DOHH2 (cell line): ENCODE measurements around the gene XCL1.

Experiments used
- H3F3A ChIP-seq: fragments of 200-600 bp; sonication (generic), shearing (Covaris generic); 2 replicates; pipeline ENCODE4 v1.6.0; 2016; ENCODE audit warnings: antibody characterized with exemption, mild to moderate bottlenecking; ENCODE audit not compliant: control insufficient read depth, insufficient read depth
- H3K27ac ChIP-seq: fragments of 200-600 bp; sonication (generic); 2 replicates; pipeline ENCODE4 v1.5.1; 2014; ENCODE audit warnings: low read depth, mild to moderate bottlenecking, low read length, moderate library complexity
- H3K27me3 ChIP-seq: fragments of 200-600 bp; sonication (generic); 2 replicates; pipeline ENCODE4 v1.6.1; 2014; ENCODE audit warnings: mild to moderate bottlenecking, low read length, mixed read lengths; ENCODE audit not compliant: control insufficient read depth
- H3K36me3 ChIP-seq: fragments of 200-600 bp; sonication (generic); 2 replicates; pipeline ENCODE4 v1.6.1; 2014; ENCODE audit warnings: mild to moderate bottlenecking, low read length, moderate library complexity, mixed read lengths; ENCODE audit not compliant: control insufficient read depth
- H3K4me1 ChIP-seq: fragments of 200-600 bp; sonication (generic); 2 replicates; pipeline ENCODE4 v1.6.1; 2014; ENCODE audit warnings: mild to moderate bottlenecking, low read length, mixed read lengths; ENCODE audit not compliant: control insufficient read depth
- H3K4me2 ChIP-seq: fragments of 200-600 bp; sonication (generic); 2 replicates; pipeline ENCODE4 v1.6.0; 2014; ENCODE audit warnings: mild to moderate bottlenecking, low read length, moderate library complexity
- H3K4me3 ChIP-seq: fragments of 200-600 bp; sonication (generic); 2 replicates; pipeline ENCODE4 v1.5.1; 2014; ENCODE audit warnings: mild to moderate bottlenecking, low read length, mixed read lengths
- H3K79me2 ChIP-seq: fragments of 200-600 bp; sonication (generic); 2 replicates; pipeline ENCODE4 v1.6.1; 2014; ENCODE audit warnings: mild to moderate bottlenecking, low read length, mixed read lengths; ENCODE audit not compliant: control insufficient read depth
- H3K9me2 ChIP-seq: fragments of 200-600 bp; sonication (generic); replicated peaks from 2 replicates; pipeline ENCODE4 v1.6.1; 2014; ENCODE audit warnings: mild to moderate bottlenecking, low read length, mixed read lengths; ENCODE audit not compliant: control insufficient read depth
- H3K9me3 ChIP-seq: fragments of 200-600 bp; sonication (generic); 2 replicates; pipeline ENCODE4 v1.6.1; 2014; ENCODE audit warnings: antibody characterized with exemption, low read length, mixed read lengths; ENCODE audit not compliant: control insufficient read depth, insufficient read depth
- H4K20me1 ChIP-seq: fragments of 200-600 bp; sonication (generic); 2 replicates; pipeline ENCODE4 v1.6.0; 2014; ENCODE audit warnings: low read depth, mild to moderate bottlenecking, antibody characterized with exemption, low read length, moderate library complexity; ENCODE audit not compliant: control insufficient read depth, insufficient read depth
- CTCF ChIP-seq: fragments of 200-600 bp; sonication (generic); IDR thresholded peaks from one replicate; pipeline ENCODE4 v1.5.1; 2014; ENCODE audit warnings: antibody characterized with exemption, mild to moderate bottlenecking, low read depth, low read length; ENCODE audit not compliant: poor library complexity, severe bottlenecking
- EZH2phosphoT487 ChIP-seq: fragments of 200-600 bp; sonication (generic); IDR thresholded peaks from 2 replicates; pipeline ENCODE4 v1.6.1; 2017; ENCODE audit warnings: borderline replicate concordance, mild to moderate bottlenecking, antibody characterized with exemption, low read length, moderate library complexity, mixed read lengths

The XCL1 gene

GRCh38 chr1:168565825-168566224 lies 10.6 kb upstream of the XCL1 start:
- Histone ChIP-seq H3K9me3 (no peaks in the 10 kb centered on the region), H3F3A (no peaks in the 10 kb centered on the region), H4K20me1 (no peaks in the 10 kb centered on the region), H3K27me3 (0 out of 2 replicates have a peak, but pooled peaks cover 2% of the 10 kb centered on the region), H3K4me1 (no peaks in the 10 kb centered on the region), H3K79me2 (no peaks in the 10 kb centered on the region), H3K36me3 (no peaks in the 10 kb centered on the region), H3K4me3 (no peak overlapping the region), H3K4me2 (no peak overlapping the region), H3K9me2 (no peaks in the 10 kb centered on the region), H3K27ac (no peak overlapping the region)
- no peak for TF ChIP-seq EZH2phosphoT487

- Histone ChIP-seq H3K9me3 (no peaks in the 10 kb centered on the region), H3K4me1 (no peaks in the 10 kb centered on the region), H3K27ac (no peak overlapping the region), H3K36me3 (no peaks in the 10 kb centered on the region), H3K79me2 (no peaks in the 10 kb centered on the region), H3F3A (no peaks in the 10 kb centered on the region), H4K20me1 (no peaks in the 10 kb centered on the region), H3K4me2 (no peak overlapping the region), H3K4me3 (no peak overlapping the region), H3K27me3 (0 out of 2 replicates have a peak, but pooled peaks cover 3% of the 10 kb centered on the region), H3K9me2 (no peaks in the 10 kb centered on the region)
- TF ChIP-seq CTCF (no peak), EZH2phosphoT487 (no peak)
Observed at GRCh38 chr1:168567007-168567406, 9.4 kb upstream of the XCL1 start.

GRCh38 chr1:168567568-168567967 lies 8.8 kb upstream of the XCL1 start:
- Histone ChIP-seq H3K27me3 (0 out of 2 replicates have a peak, but pooled peaks cover 3% of the 10 kb centered on the region), H3K4me1 (no peaks in the 10 kb centered on the region), H3K36me3 (no peaks in the 10 kb centered on the region), H3K4me3 (no peak overlapping the region), H3K4me2 (no peak overlapping the region), H3K79me2 (no peaks in the 10 kb centered on the region), H3K9me3 (no peaks in the 10 kb centered on the region), H3K27ac (no peak overlapping the region), H3K9me2 (no peaks in the 10 kb centered on the region), H4K20me1 (no peaks in the 10 kb centered on the region), H3F3A (no peaks in the 10 kb centered on the region)
- no peak for TF ChIP-seq CTCF
- no peak for TF ChIP-seq EZH2phosphoT487

GRCh38 chr1:168568346-168568745 lies 8.1 kb upstream of the XCL1 start:
- Histone ChIP-seq H3K4me2 (no peak overlapping the region), H3K9me3 (no peaks in the 10 kb centered on the region), H3F3A (no peaks in the 10 kb centered on the region), H3K4me1 (no peaks in the 10 kb centered on the region), H4K20me1 (no peaks in the 10 kb centered on the region), H3K79me2 (no peaks in the 10 kb centered on the region), H3K4me3 (no peak overlapping the region), H3K27ac (no peak overlapping the region), H3K36me3 (no peaks in the 10 kb centered on the region), H3K9me2 (no peaks in the 10 kb centered on the region), H3K27me3 (0 out of 2 replicates have a peak, but pooled peaks cover 3% of the 10 kb centered on the region)
- TF ChIP-seq CTCF = no peak
